ENCODE measurements around the gene GZMM.

GZMM gene

GRCh38 chr19:536031-536880, 7.6 kb upstream of the GZMM start:
- no peak overlapping the region for H3K4me3 ChIP-seq (ENCODE audit: low read length)
- no peak for TF ChIP-seq CTCF (IDR thresholded peaks at IDR 0.05; ENCODE audit: insufficient read depth, low read depth, low read length, missing control alignments)

GRCh38 chr19:536881-537404, 6.9 kb upstream of the GZMM start:
- DNase-seq (ENCODE audit: low read depth): no peak
- H3K4me3 ChIP-seq (ENCODE audit: low read length): no peak overlapping the region
- TF ChIP-seq CTCF (IDR thresholded peaks at IDR 0.05; ENCODE audit: insufficient read depth, low read depth, low read length, missing control alignments): no peak

More at GRCh38 chr19:536031-536880, 7.6 kb upstream of the GZMM start:
- no peak for DNase-seq (ENCODE audit: low read depth)

- H3K4me3 ChIP-seq (ENCODE audit: low read length): no peak overlapping the region
- DNase-seq (ENCODE audit: low read depth): no peak
- TF ChIP-seq CTCF (IDR thresholded peaks at IDR 0.05; ENCODE audit: insufficient read depth, low read depth, low read length, missing control alignments): no peak
Measured at GRCh38 chr19:538641-539428, 5.0 kb upstream of the GZMM start.

GRCh38 chr19:539429-540030, 4.3 kb upstream of the GZMM start:
- no peak for DNase-seq (ENCODE audit: low read depth)
- no peak overlapping the region for H3K4me3 ChIP-seq (ENCODE audit: low read length)
- no peak for TF ChIP-seq CTCF (IDR thresholded peaks at IDR 0.05; ENCODE audit: insufficient read depth, low read depth, low read length, missing control alignments)

GRCh38 chr19:540867-541637, 2.8 kb upstream of the GZMM start:
- no peak overlapping the region for H3K4me3 ChIP-seq (ENCODE audit: low read length)
- DNase-seq (ENCODE audit: low read depth): no peak
- TF ChIP-seq CTCF (IDR thresholded peaks at IDR 0.05; ENCODE audit: insufficient read depth, low read depth, low read length, missing control alignments): no peak

- H3K4me3 ChIP-seq (ENCODE audit: low read length): no peak overlapping the region
- TF ChIP-seq CTCF (IDR thresholded peaks at IDR 0.05; ENCODE audit: insufficient read depth, low read depth, low read length, missing control alignments): no peak
- DNase-seq (ENCODE audit: low read depth): no peak
Measured at GRCh38 chr19:541699-542098, 2.2 kb upstream of the GZMM start.
